HFFc6 (cell line): ENCODE data around the gene PCDH9. TPM values are rescaled to one million over a fixed set of nuclear protein-coding genes. Genes with fewer than 3 reads are reported as not detected.

ENCODE experiments used
- DNase-seq: peaks from one replicate; pipeline ENCODE4 v3.0.0-alpha.2; 2018
- H3K27ac Mint-ChIP-seq: 2 replicates; pipeline ENCODE4 v1.8.0; 2020; ENCODE audit warnings: mild to moderate bottlenecking, mixed read lengths
- H3K27me3 Mint-ChIP-seq: 2 replicates; pipeline ENCODE4 v1.8.0; 2021; ENCODE audit warnings: mild to moderate bottlenecking, moderate library complexity, mixed read lengths; ENCODE audit not compliant: insufficient read depth
- H3K36me3 Mint-ChIP-seq: 2 replicates; pipeline ENCODE4 v1.8.0; 2021; ENCODE audit warnings: low read depth, mixed read lengths
- H3K4me1 Mint-ChIP-seq: 2 replicates; pipeline ENCODE4 v1.8.0; 2020; ENCODE audit warnings: low read depth, mixed read lengths
- H3K4me3 Mint-ChIP-seq: 2 replicates; pipeline ENCODE4 v1.8.0; 2020; ENCODE audit warnings: mild to moderate bottlenecking, moderate library complexity, mixed read lengths
- H3K9me3 Mint-ChIP-seq: 2 replicates; pipeline ENCODE4 v1.8.0; 2020; ENCODE audit warnings: mild to moderate bottlenecking, mixed read lengths
- total RNA-seq, 6 experiments: library from RNA; stranded (reverse); fragmentation: NEBNext Ultra II Directional; extraction: Animal tissue kit (Norgen Biotek cat#: 25700); gene quantifications; 2 replicates in 1 of 6; 3 replicates in 5 of 6; pipeline ENCODE4 v1.2.3, GENCODE V29; 2021
- TF ChIP-seq, protein P1 (sequence below): fragments of 200-600 bp; sonication (generic); IDR thresholded peaks from 2 replicates; pipeline ENCODE4 v1.5.0; 2021; ENCODE audit warnings: antibody characterized with exemption, mild to moderate bottlenecking

Gene PCDH9
- total RNA-seq, 6 experiments from 2014 or later: 2.0 to 6.7 (median 2.6) TPM

DNA sequence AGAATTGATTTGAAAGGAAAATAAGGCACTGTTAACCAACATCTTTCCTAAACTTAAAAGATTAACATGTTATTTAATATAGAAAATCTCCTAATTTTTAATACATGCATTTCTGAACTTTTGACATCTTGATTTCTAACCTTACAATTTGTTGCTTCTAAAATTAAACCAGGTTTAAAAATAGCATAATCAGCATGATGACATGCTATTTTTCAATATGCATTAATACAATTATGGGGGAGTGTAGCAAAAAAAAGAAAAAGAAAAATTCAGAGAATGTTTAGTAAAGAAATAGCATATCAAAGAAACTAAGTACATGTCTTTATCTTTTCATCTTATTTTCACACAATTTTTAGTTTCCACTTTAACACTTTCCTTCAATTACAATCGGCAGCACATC is 98.7 kb downstream of the PCDH9 start:
- H3K9me3 Mint-ChIP-seq: no peaks in the 10 kb centered on the region
- TF ChIP-seq, protein P1, sequence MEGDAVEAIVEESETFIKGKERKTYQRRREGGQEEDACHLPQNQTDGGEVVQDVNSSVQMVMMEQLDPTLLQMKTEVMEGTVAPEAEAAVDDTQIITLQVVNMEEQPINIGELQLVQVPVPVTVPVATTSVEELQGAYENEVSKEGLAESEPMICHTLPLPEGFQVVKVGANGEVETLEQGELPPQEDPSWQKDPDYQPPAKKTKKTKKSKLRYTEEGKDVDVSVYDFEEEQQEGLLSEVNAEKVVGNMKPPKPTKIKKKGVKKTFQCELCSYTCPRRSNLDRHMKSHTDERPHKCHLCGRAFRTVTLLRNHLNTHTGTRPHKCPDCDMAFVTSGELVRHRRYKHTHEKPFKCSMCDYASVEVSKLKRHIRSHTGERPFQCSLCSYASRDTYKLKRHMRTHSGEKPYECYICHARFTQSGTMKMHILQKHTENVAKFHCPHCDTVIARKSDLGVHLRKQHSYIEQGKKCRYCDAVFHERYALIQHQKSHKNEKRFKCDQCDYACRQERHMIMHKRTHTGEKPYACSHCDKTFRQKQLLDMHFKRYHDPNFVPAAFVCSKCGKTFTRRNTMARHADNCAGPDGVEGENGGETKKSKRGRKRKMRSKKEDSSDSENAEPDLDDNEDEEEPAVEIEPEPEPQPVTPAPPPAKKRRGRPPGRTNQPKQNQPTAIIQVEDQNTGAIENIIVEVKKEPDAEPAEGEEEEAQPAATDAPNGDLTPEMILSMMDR: no peak
- H3K4me1 Mint-ChIP-seq: peaks cover 16% of the 10 kb centered on the region
- H3K27ac Mint-ChIP-seq: no peak overlapping the region
- H3K4me3 Mint-ChIP-seq: no peak overlapping the region
- DNase-seq: no peak
- no peaks in the 10 kb centered on the region for H3K36me3 Mint-ChIP-seq
- H3K27me3 Mint-ChIP-seq: no peaks in the 10 kb centered on the region

DNA sequence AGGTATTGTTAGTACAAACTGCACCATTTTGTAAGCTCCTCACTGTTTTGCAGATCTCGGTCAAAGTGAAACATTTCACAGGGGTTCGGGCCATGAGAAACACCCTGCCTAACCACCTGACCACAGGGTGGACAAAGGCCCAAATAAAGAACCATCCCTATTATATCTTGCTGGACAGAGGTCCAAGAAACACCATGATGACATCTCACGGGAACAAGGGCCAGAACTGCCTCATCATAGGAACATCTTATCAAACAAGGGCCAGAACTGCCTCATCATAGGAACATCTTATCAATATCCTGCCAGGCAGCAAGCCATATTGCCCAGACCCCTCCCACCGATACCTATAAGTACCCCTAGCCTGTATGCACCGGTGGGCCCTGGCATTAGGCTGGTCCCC is 99.7 kb downstream of the PCDH9 start:
- no peaks in the 10 kb centered on the region for H3K27me3 Mint-ChIP-seq

DNA sequence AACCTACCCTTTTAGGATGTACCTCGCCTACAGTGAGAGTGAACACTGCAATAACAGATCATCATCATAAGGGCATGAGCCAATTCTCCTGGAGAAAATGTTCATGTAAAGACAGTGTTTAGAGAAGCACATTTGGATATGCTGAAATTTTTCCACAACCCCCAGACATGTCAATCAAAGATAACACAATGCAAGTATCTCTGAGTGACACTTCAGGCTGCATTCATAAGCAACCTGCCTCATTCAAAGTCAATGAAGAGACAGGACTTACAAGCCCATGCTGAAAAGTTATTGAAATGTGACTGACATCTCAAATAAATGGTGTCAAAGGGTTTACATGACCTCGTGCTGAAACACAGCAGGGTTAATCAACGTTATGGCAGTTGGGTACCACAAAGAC is 102.0 kb downstream of the PCDH9 start:
- H3K27ac Mint-ChIP-seq: no peak overlapping the region
- H3K36me3 Mint-ChIP-seq: no peaks in the 10 kb centered on the region
- H3K4me1 Mint-ChIP-seq: no peaks in the 10 kb centered on the region; the same call in 1 of the 2 replicates
- H3K4me3 Mint-ChIP-seq: no peak overlapping the region
- no peaks in the 10 kb centered on the region for H3K9me3 Mint-ChIP-seq
- TF ChIP-seq, protein P1: no peak
- no peaks in the 10 kb centered on the region for H3K27me3 Mint-ChIP-seq
- no peak for DNase-seq

More for the DNA sequence above, 99.7 kb downstream of the PCDH9 start:
- no peak overlapping the region for H3K4me3 Mint-ChIP-seq
- no peaks in the 10 kb centered on the region for H3K9me3 Mint-ChIP-seq
- no peak for DNase-seq
- peaks cover 13% of the 10 kb centered on the region for H3K4me1 Mint-ChIP-seq
- no peak overlapping the region for H3K27ac Mint-ChIP-seq
- TF ChIP-seq, protein P1: no peak
- no peaks in the 10 kb centered on the region for H3K36me3 Mint-ChIP-seq

DNA sequence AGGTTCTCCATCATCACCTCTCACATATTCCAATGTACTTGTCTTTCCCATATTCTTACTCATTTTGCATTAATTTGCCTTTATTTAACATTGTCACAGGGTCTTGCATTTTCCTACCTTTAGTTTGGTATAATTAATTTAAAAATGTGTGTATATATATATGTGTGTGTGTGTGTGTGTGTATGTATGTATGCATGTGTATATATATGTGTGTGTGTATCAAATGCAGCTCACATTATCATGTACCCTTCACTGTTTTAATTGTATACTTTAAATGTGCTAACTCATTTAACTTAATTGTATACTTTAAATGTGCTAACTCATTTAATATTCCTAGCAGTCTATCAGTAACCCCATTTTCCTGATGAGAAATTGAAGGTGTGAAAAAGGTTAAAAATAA is 104.5 kb downstream of the PCDH9 start:
- no peaks in the 10 kb centered on the region for H3K27me3 Mint-ChIP-seq
- TF ChIP-seq, protein P1: no peak

DNA sequence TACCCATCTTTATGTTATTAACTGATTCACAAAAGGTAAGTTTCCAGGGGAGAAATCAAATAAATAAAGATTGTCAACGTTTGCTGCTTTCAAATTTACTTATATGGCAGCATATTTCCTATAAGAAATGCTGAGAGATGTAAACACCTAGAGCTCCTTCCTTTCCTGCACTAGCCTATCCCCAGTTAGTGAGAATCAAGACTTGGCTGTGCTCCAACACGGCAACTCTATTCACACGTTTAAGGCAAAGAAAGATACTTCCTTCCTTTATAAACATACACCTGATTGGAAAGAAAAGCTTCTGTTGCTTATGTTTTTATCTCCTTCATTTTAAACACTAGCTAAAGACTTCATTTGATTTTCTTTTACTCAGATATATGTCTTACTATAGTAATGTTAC is 107.0 kb downstream of the PCDH9 start:
- no peaks in the 10 kb centered on the region for H3K9me3 Mint-ChIP-seq
- H3K36me3 Mint-ChIP-seq: no peaks in the 10 kb centered on the region
- no peak overlapping the region for H3K4me3 Mint-ChIP-seq
- no peak overlapping the region for H3K27ac Mint-ChIP-seq
- no peak for DNase-seq
- TF ChIP-seq, protein P1: no peak
- H3K27me3 Mint-ChIP-seq: no peaks in the 10 kb centered on the region
- peaks cover 31% of the 10 kb centered on the region for H3K4me1 Mint-ChIP-seq

More for the DNA sequence above, 104.5 kb downstream of the PCDH9 start:
- Mint-ChIP-seq H3K36me3 (no peaks in the 10 kb centered on the region), H3K4me1 (peaks cover 14% of the 10 kb centered on the region), H3K27ac (no peak overlapping the region), H3K9me3 (no peaks in the 10 kb centered on the region), H3K4me3 (no peak overlapping the region)
- DNase-seq: no peak

DNA sequence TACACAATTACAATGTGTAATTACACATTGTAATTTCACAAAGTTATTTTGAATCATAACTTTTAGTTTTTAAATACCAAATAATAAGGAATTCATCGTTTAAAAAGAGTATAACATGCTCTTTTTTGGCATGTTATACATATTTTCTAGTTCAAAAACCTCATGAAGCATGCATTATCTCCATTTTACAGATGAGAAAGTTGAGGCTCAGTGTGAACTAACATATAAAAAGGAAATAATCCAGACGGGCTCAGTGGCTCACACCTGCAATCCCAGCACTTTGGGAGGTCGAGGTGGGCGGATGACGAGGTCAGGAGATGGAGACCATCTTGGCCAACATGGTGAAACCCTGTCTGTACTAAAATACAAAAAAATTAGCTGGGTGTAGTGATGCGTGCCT is 107.9 kb downstream of the PCDH9 start:
- TF ChIP-seq, protein P1: no peak
- Mint-ChIP-seq H3K27me3 (no peaks in the 10 kb centered on the region; the same call in 1 of the 2 replicates), H3K4me3 (no peak overlapping the region), H3K9me3 (no peaks in the 10 kb centered on the region), H3K4me1 (peaks cover 31% of the 10 kb centered on the region), H3K27ac (no peak overlapping the region), H3K36me3 (no peaks in the 10 kb centered on the region)
- DNase-seq: no peak
